ENCODE data around the gene HLTF.

The HLTF gene

DNA sequence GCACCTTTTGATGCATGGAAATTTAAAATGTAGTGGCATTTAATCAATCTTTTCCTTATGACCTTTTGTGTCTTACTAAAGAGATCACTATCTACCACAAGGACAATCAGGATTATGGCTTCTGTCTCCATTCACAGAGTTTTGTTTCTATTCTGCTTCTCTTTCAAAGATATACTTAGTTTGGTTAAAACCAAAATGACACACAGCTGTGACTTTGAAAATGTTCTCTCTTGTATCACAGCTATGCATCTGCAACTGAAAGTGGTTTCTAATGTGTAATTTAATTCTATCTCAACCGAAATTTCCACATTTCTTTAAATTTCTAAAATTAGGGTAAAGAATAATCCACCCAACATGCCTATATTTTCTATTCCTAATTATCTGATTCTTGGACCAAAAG lies 27.7 kb downstream of the HLTF start:
- no peaks in the 10 kb centered on the region for H3K9me3 ChIP-seq (ENCODE audit: control insufficient read depth, insufficient read depth, low read depth, low read length)
- ChIA-PET CTCF (no interaction called here), POLR2A (no interaction called here)
- no peaks in the 10 kb centered on the region for H3K4me1 ChIP-seq (ENCODE audit: control insufficient read depth, insufficient read depth, low read length)
- peaks cover 19 to 87% of the 10 kb centered on the region in 2 experiments for H3K36me3 ChIP-seq (ENCODE audit: control insufficient read depth in 2 of 2, insufficient read depth in 1 of 2, low read length in 2 of 2)
- no peak for TF ChIP-seq ZNF133 (tag by site-specific recombination; IDR thresholded peaks at IDR 0.05)
- TF ChIP-seq IKZF3 (tag by site-specific recombination; IDR thresholded peaks at IDR 0.05): no peak
- no peak for TF ChIP-seq ZNF202 (tag by site-specific recombination; IDR thresholded peaks at IDR 0.05; ENCODE audit: borderline replicate concordance)
- TF ChIP-seq ZNF274 (IDR thresholded peaks at IDR 0.05; ENCODE audit: low read length): no peak
- no peak for TF ChIP-seq ZNF274 (tag by site-specific recombination; IDR thresholded peaks at IDR 0.05; ENCODE audit: borderline replicate concordance)
- no peak for TF ChIP-seq ZNF354C (tag by site-specific recombination; IDR thresholded peaks at IDR 0.05; ENCODE audit: borderline replicate concordance, low read depth)
- TF ChIP-seq, protein P1, sequence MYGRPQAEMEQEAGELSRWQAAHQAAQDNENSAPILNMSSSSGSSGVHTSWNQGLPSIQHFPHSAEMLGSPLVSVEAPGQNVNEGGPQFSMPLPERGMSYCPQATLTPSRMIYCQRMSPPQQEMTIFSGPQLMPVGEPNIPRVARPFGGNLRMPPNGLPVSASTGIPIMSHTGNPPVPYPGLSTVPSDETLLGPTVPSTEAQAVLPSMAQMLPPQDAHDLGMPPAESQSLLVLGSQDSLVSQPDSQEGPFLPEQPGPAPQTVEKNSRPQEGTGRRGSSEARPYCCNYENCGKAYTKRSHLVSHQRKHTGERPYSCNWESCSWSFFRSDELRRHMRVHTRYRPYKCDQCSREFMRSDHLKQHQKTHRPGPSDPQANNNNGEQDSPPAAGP (tag by site-specific recombination; IDR thresholded peaks at IDR 0.05): no peak
- TF ChIP-seq ZNF549 (tag by site-specific recombination; IDR thresholded peaks at IDR 0.05): no peak
- TF ChIP-seq ZNF596 (tag by site-specific recombination; IDR thresholded peaks at IDR 0.05): no peak
- TF ChIP-seq, protein P2, sequence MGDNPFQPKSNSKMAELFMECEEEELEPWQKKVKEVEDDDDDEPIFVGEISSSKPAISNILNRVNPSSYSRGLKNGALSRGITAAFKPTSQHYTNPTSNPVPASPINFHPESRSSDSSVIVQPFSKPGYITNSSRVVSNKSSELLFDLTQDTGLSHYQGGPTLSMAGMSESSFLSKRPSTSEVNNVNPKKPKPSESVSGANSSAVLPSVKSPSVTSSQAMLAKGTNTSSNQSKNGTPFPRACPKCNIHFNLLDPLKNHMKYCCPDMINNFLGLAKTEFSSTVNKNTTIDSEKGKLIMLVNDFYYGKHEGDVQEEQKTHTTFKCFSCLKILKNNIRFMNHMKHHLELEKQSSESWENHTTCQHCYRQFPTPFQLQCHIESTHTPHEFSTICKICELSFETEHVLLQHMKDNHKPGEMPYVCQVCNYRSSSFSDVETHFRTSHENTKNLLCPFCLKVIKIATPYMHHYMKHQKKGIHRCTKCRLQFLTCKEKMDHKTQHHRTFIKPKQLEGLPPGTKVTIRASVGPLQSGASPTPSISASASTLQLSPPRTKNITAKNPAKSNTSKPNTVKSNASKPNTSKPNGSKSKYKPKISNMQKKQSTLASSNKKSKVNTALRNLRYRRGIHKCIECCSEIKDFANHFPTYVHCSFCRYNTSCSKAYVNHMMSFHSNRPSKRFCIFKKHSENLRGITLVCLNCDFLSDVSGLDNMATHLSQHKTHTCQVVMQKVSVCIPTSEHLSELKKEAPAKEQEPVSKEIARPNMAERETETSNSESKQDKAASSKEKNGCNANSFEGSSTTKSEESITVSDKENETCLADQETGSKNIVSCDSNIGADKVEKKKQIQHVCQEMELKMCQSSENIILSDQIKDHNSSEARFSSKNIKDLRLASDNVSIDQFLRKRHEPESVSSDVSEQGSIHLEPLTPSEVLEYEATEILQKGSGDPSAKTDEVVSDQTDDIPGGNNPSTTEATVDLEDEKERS (tag by site-specific recombination; IDR thresholded peaks at IDR 0.05): no peak
- TF ChIP-seq ZFHX2 (tag by site-specific recombination; conservative IDR thresholded peaks at IDR 0.05): no peak
- TF ChIP-seq, protein P3, sequence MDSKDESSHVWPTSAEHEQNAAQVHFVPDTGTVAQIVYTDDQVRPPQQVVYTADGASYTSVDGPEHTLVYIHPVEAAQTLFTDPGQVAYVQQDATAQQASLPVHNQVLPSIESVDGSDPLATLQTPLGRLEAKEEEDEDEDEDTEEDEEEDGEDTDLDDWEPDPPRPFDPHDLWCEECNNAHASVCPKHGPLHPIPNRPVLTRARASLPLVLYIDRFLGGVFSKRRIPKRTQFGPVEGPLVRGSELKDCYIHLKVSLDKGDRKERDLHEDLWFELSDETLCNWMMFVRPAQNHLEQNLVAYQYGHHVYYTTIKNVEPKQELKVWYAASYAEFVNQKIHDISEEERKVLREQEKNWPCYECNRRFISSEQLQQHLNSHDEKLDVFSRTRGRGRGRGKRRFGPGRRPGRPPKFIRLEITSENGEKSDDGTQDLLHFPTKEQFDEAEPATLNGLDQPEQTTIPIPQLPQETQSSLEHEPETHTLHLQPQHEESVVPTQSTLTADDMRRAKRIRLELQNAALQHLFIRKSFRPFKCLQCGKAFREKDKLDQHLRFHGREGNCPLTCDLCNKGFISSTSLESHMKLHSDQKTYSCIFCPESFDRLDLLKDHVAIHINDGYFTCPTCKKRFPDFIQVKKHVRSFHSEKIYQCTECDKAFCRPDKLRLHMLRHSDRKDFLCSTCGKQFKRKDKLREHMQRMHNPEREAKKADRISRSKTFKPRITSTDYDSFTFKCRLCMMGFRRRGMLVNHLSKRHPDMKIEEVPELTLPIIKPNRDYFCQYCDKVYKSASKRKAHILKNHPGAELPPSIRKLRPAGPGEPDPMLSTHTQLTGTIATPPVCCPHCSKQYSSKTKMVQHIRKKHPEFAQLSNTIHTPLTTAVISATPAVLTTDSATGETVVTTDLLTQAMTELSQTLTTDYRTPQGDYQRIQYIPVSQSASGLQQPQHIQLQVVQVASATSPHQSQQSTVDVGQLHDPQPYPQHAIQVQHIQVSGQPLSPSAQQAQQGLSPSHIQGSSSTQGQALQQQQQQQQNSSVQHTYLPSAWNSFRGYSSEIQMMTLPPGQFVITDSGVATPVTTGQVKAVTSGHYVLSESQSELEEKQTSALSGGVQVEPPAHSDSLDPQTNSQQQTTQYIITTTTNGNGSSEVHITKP (tag by site-specific recombination; IDR thresholded peaks at IDR 0.05): no peak
- TF ChIP-seq KLF16 (tag by site-specific recombination; IDR thresholded peaks at IDR 0.05): no peak
- TF ChIP-seq ZXDB (tag by site-specific recombination; IDR thresholded peaks at IDR 0.05): no peak
- TF ChIP-seq TCF7L2 (IDR thresholded peaks at IDR 0.05; ENCODE audit: borderline replicate concordance, low read depth, low read length): no peak
- TF ChIP-seq ZNF555 (tag by site-specific recombination; conservative IDR thresholded peaks at IDR 0.05): no peak
- no peak overlapping the region for H3K4me3 ChIP-seq (ENCODE audit: low read depth, low read length)
- H3K27ac ChIP-seq (ENCODE audit: extremely low read depth, low read depth, low read length): no peak overlapping the region

DNA sequence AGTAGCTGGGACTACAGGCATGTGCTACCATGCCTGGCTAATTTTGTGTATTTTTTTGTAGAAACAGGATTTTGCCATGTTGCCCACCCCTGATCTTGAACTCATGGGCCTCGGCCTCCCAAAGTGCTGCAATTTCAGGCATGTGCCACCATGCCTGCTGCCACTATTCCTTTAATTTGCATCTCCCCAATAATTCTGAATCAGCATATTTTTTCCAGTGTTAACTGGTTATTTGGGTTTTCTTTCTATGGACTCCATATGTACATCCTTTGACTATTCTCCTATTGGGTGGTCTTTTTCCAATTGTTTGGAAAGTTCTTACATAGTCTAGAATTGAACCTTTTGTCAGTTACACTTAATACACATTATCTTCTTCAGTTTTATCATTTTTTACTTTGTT lies 28.1 kb downstream of the HLTF start:
- POLR2A ChIA-PET: no interaction called here
- H3K36me3 ChIP-seq (ENCODE audit: control insufficient read depth in 2 of 2, insufficient read depth in 1 of 2, low read length in 2 of 2): peaks cover 15 to 87% of the 10 kb centered on the region in 2 experiments
- TF ChIP-seq GLIS1 (tag by site-specific recombination; IDR thresholded peaks at IDR 0.05) (no peak), ZIC2 (tag by site-specific recombination; IDR thresholded peaks at IDR 0.05) (no peak), ZNF529 (tag by site-specific recombination; IDR thresholded peaks at IDR 0.05; ENCODE audit: insufficient replicate concordance) (no peak), ZNF555 (tag by site-specific recombination; conservative IDR thresholded peaks at IDR 0.05) (no peak), ZNF239 (tag by site-specific recombination; IDR thresholded peaks at IDR 0.05) (no peak), ZNF785 (tag by site-specific recombination; IDR thresholded peaks at IDR 0.05) (no peak), HOXC10 (CRISPR knock-in tag; IDR thresholded peaks at IDR 0.05) (no peak)
- TF ChIP-seq, protein P4, sequence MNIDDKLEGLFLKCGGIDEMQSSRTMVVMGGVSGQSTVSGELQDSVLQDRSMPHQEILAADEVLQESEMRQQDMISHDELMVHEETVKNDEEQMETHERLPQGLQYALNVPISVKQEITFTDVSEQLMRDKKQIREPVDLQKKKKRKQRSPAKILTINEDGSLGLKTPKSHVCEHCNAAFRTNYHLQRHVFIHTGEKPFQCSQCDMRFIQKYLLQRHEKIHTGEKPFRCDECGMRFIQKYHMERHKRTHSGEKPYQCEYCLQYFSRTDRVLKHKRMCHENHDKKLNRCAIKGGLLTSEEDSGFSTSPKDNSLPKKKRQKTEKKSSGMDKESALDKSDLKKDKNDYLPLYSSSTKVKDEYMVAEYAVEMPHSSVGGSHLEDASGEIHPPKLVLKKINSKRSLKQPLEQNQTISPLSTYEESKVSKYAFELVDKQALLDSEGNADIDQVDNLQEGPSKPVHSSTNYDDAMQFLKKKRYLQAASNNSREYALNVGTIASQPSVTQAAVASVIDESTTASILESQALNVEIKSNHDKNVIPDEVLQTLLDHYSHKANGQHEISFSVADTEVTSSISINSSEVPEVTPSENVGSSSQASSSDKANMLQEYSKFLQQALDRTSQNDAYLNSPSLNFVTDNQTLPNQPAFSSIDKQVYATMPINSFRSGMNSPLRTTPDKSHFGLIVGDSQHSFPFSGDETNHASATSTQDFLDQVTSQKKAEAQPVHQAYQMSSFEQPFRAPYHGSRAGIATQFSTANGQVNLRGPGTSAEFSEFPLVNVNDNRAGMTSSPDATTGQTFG (tag by site-specific recombination; IDR thresholded peaks at IDR 0.05; ENCODE audit: borderline replicate concordance): no peak
- TF ChIP-seq, protein P5, sequence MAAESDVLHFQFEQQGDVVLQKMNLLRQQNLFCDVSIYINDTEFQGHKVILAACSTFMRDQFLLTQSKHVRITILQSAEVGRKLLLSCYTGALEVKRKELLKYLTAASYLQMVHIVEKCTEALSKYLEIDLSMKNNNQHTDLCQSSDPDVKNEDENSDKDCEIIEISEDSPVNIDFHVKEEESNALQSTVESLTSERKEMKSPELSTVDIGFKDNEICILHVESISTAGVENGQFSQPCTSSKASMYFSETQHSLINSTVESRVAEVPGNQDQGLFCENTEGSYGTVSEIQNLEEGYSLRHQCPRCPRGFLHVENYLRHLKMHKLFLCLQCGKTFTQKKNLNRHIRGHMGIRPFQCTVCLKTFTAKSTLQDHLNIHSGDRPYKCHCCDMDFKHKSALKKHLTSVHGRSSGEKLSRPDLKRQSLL (tag by site-specific recombination; IDR thresholded peaks at IDR 0.05): no peak

More for the DNA sequence above, 28.1 kb downstream of the HLTF start:
- Histone ChIP-seq H3K4me1 (ENCODE audit: control insufficient read depth, insufficient read depth, low read length) (no peaks in the 10 kb centered on the region), H3K4me3 (ENCODE audit: low read depth, low read length) (no peak overlapping the region), H3K27ac (ENCODE audit: extremely low read depth, low read depth, low read length) (no peak overlapping the region), H3K9me3 (ENCODE audit: control insufficient read depth, insufficient read depth, low read depth, low read length) (no peaks in the 10 kb centered on the region)
- CTCF ChIA-PET: no interaction called here
